Adrenal gland (tissue), 12 donors: Measurements from ENCODE around the gene MORF4L1. TPM values are rescaled to one million over a fixed set of nuclear protein-coding genes. Genes with fewer than 3 reads are reported as not detected.
A peak's percentile ranks its signal among the peaks of the same experiment; 100 is the strongest.
"Not testable (repeated sequence)": the region's sequence is repeated elsewhere in the genome, so short reads cannot be mapped to it uniquely, and the experiment has no call there.

ENCODE experiments used
- DNase-seq, 7 donors: peaks; one replicate each; pipeline ENCODE4 v3.0.0-alpha.2; 2019 to 2020
- H3K27ac ChIP-seq, 5 donors: fragments of 200-600 bp; sonication (generic) in 4 of 5; 1 replicate in 3 of 5; 2 replicates in 2 of 5; pipeline versions ENCODE4 v1.5.1 to v1.8.0; 2016 to 2020; ENCODE audit warnings: mild to moderate bottlenecking in 1 of 5
- H3K27me3 ChIP-seq: fragments of 200-600 bp; 2 replicates; pipeline ENCODE4 v1.8.0; 2021
- H3K36me3 ChIP-seq, 2 donors: fragments of 200-600 bp; replicated peaks in 1 of 2; 1 replicate in 1 of 2; 2 replicates in 1 of 2; pipeline versions ENCODE4 v1.5.1 to v1.8.0; 2018 to 2022
- H3K4me1 ChIP-seq, 2 donors: fragments of 200-600 bp; replicated peaks in 1 of 2; 1 replicate in 1 of 2; 2 replicates in 1 of 2; pipeline versions ENCODE4 v1.5.1 to v1.8.0; 2018 to 2021
- H3K4me3 ChIP-seq, 4 donors: fragments of 200-600 bp; sonication (generic) in 3 of 4; one replicate each; pipeline ENCODE4 v1.5.1; 2016 to 2018
- H3K9me3 ChIP-seq, 3 donors: fragments of 200-600 bp; sonication (generic) in 1 of 3; replicated peaks in 1 of 3; 1 replicate in 2 of 3; 2 replicates in 1 of 3; pipeline versions ENCODE4 v1.5.1 to v1.8.0; 2016 to 2021
- POLR2A ChIP-seq, 2 donors: fragments of 450-650 bp; IDR thresholded peaks; one replicate each; pipeline ENCODE4 v1.6.1; 2017; ENCODE audit warnings: antibody characterized with exemption in 2 of 2, mild to moderate bottlenecking in 2 of 2, moderate library complexity in 1 of 2
- whole genome bisulfite sequencing, 4 donors: extraction: QIAGEN DNeasy Blood & Tissue Kit in 2 of 4; methylation state at CpG; one replicate each; pipeline versions ENCODE4 v1.1.5 to v1.1.7; 2013 to 2017; 5-methylcytosine and 5-hydroxymethylcytosine counted together
- intact Hi-C, 2 donors: fragments of 100-400 bp; cut with DNase I; formaldehyde crosslinking; loops; one replicate each; pipeline versions ENCODE4 v1.14.1 to v1.15.0; 2022 to 2023
- polyA plus RNA-seq, 3 donors: library from polyadenylated mRNA; stranded (reverse); fragments of 200-250 nt in 2 of 3; fragments of 350-450 nt in 1 of 3; fragmentation: Illumina TruSeq in 1 of 3; extraction: RNeasy Lipid Tissue Mini Kit (QIAGEN cat#74804) in 1 of 3; gene quantifications; one replicate each; pipeline ENCODE4 v1.2.3, GENCODE V29; 2013 to 2014
- total RNA-seq, 9 donors: library from RNA; depleted of rRNA in 4 of 9; stranded (reverse); fragments of >200 nt in 4 of 9; fragments of 120-200 nt in 1 of 9; fragmentation: NEBNext Ultra II Directional in 1 of 9; extraction: Animal tissue kit (Norgen Biotek cat#: 25700) in 1 of 9; gene quantifications; one replicate each; pipeline versions ENCODE4 v1.1.0 to v1.2.4, GENCODE V29; 2013 to 2023
- TF ChIP-seq, protein P1 (sequence below), 6 experiments: fragments of 450-650 bp in 4 of 6; fragments of 200-600 bp in 2 of 6; sonication (generic) in 1 of 6; IDR thresholded peaks; 1 replicate in 5 of 6; 2 replicates in 1 of 6; pipeline versions ENCODE4 v1.5.1 to v1.8.0; 2016 to 2021; ENCODE audit warnings: antibody characterized with exemption in 6 of 6, mild to moderate bottlenecking in 2 of 6, moderate library complexity in 1 of 6
- donor health status: healthy with polysubstance abuse.
- donor health status: Bipolar disorder and iron deficiency.
- donor health status: DM: yes; HTN: yes; CAD: no.
- donor health status: DM: no; HTN: no; CAD: no.
- donor health status: DM: no; HTN: no; CAD: no.
- donor health status: DM: yes; HTN: yes; CAD: no.

MORF4L1 gene
- total and polyA plus RNA-seq, 12 donors: 99.8 to 935 (median 342) TPM

GRCh38 chr15:78898540-78898939 lies 25.9 kb downstream of the MORF4L1 start:
- no peak for DNase-seq
- Histone ChIP-seq H3K27ac (no peak overlapping the region), H3K9me3 (no peaks in the 10 kb centered on the region), H3K4me3 (no peak overlapping the region), H3K27me3 (no peaks in the 10 kb centered on the region), H3K4me1 (peaks cover 15 to 16% of the 10 kb centered on the region in 2 donors), H3K36me3 (peaks cover 0 to 98% of the 10 kb centered on the region in 2 donors)
- 85 to 93% (median 91%) methylated on average over 4 of the region's 4 CpGs for WGBS, 4 donors
- TF ChIP-seq POLR2A (IDR thresholded peaks at IDR 0.05): no peak
- TF ChIP-seq, protein P1, sequence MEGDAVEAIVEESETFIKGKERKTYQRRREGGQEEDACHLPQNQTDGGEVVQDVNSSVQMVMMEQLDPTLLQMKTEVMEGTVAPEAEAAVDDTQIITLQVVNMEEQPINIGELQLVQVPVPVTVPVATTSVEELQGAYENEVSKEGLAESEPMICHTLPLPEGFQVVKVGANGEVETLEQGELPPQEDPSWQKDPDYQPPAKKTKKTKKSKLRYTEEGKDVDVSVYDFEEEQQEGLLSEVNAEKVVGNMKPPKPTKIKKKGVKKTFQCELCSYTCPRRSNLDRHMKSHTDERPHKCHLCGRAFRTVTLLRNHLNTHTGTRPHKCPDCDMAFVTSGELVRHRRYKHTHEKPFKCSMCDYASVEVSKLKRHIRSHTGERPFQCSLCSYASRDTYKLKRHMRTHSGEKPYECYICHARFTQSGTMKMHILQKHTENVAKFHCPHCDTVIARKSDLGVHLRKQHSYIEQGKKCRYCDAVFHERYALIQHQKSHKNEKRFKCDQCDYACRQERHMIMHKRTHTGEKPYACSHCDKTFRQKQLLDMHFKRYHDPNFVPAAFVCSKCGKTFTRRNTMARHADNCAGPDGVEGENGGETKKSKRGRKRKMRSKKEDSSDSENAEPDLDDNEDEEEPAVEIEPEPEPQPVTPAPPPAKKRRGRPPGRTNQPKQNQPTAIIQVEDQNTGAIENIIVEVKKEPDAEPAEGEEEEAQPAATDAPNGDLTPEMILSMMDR (IDR thresholded peaks at IDR 0.05): no peak
- intact Hi-C loops: no loop called here

DNA sequence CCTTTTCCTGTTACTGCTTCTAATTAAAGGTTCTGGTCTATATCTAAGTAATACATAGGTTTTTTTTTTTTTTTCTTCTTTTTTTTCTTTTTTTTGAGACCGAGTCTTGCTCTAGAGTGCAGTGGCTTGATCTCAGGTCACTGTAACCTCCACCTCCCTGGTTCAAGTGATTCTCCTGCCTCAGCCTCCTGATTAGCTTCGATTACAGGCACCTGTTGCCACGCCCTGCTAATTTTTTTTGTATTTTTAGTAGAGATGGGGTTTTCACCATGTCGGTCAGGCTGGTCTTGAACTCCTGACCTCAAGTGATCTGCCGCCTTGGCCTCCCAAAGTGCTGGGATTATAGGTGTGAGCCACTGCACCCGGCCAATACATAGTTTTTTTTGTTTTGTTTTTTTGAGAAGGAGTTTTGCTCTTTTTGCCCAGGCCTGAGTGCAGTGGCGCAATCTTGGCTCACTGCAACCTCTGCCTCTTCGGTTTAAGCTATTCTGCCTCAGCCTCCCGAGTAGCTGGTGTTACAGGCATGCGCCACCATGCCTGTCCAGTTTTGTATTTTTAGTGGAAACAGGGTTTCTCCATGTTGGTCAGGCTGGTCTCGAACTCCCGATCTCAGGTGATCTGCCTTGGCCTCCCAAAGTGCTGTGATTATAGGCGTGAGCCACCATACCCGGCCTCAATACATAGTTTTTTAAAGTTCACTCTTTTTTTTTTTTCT lies 28.3 kb downstream of the MORF4L1 start:
- DNase-seq, H3K27ac ChIP-seq, H3K9me3 ChIP-seq, H3K4me3 ChIP-seq, intact Hi-C loops, H3K27me3 ChIP-seq: not testable (repeated sequence)
- peaks cover 22 to 23% of the 10 kb centered on the region in 2 donors for H3K4me1 ChIP-seq
- 90 to 97% (median 95%) methylated on average over 14 of the region's 14 CpGs for WGBS, 4 donors
- H3K36me3 ChIP-seq: peaks cover 0 to 94% of the 10 kb centered on the region in 2 donors

DNA sequence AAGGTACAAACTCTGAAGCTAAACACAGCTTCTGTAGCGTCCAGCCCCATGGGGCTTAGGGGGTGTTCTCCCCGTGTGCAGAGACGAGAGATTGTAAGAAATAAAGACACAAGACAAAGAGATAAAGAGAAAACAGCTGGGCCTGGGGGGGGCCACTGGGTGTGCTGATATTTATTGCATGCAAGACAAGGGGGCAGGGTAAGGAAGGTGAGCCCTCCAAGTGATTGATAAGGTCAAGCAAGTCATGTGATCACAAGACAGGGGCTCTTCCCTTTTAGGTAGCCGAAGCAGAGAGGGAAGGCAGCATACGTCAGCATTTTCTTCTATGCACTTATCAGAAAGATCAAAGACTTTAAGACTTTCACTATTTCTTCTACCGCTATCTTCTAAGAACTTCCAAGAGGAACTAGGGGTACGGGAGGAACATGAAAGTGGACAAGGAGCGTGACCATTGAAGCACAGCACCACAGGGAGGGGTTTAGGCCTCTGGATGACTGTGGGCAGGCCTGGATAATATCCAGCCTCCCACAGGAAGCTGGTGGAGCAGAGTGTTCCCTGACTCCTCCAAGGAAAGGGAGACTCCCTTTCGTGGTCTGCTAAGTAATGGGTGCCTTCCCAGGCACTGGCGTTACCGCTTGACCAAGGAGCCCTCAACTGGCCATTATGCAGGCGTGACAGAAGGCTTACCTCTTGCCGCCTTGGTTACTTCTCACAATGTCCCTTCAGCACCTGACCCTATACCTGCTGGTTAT lies 29.8 kb downstream of the MORF4L1 start:
- peaks cover 0 to 96% of the 10 kb centered on the region in 2 donors for H3K36me3 ChIP-seq
- H3K4me3 ChIP-seq, H3K27me3 ChIP-seq, intact Hi-C loops, H3K9me3 ChIP-seq, DNase-seq: not testable (repeated sequence)
- peak overlapping the region in 2 of 5 donors; percentile 8 to 13 for H3K27ac ChIP-seq
- H3K4me1 ChIP-seq: peaks cover 28 to 31% of the 10 kb centered on the region in 2 donors
- WGBS, 4 donors: 53 to 58% (median 55%) methylated on average over 13 of the region's 13 CpGs

- Histone ChIP-seq H3K4me1 (peaks cover 28 to 39% of the 10 kb centered on the region in 2 donors), H3K4me3 (no peak overlapping the region), H3K27ac (no peak overlapping the region), H3K9me3 (no peaks in the 10 kb centered on the region), H3K36me3 (peaks cover 0 to 78% of the 10 kb centered on the region in 2 donors), H3K27me3 (no peaks in the 10 kb centered on the region)
- intact Hi-C loops: no loop called here
- no peak for TF ChIP-seq POLR2A (IDR thresholded peaks at IDR 0.05)
- TF ChIP-seq, protein P1 (IDR thresholded peaks at IDR 0.05): no peak
- WGBS, 4 donors: 77 to 83% (median 80%) methylated on average over 6 of the region's 6 CpGs
- DNase-seq: no peak
These were observed 32.1 kb downstream of the MORF4L1 start for GRCh38 chr15:78904599-78905358.

- peaks cover 25 to 45% of the 10 kb centered on the region in 2 donors for H3K4me1 ChIP-seq
- H3K36me3 ChIP-seq: peaks cover 0 to 74% of the 10 kb centered on the region in 2 donors
- H3K27me3 ChIP-seq: no peaks in the 10 kb centered on the region
- intact Hi-C loops: no loop called here
- TF ChIP-seq, protein P1 (IDR thresholded peaks at IDR 0.05): no peak
- TF ChIP-seq POLR2A (IDR thresholded peaks at IDR 0.05): no peak
- peak overlapping the region in 3 of 5 donors; percentile 7 to 35 (median 25) for H3K27ac ChIP-seq
- H3K4me3 ChIP-seq: no peak overlapping the region
- 42 to 49% (median 44%) methylated on average over 2 of the region's 2 CpGs for WGBS, 4 donors
- peak in 6 of 7 donors; percentile 65 to 85 (median 74) for DNase-seq
- no peaks in the 10 kb centered on the region for H3K9me3 ChIP-seq
These were observed 33.6 kb downstream of the MORF4L1 start for GRCh38 chr15:78906316-78906620.
